Gastroesophageal sphincter (tissue), 3 donors: ENCODE results near the gene DOCK6.

Source experiments
- EP300 ChIP-seq: sonication (generic); formaldehyde crosslinking; IDR thresholded peaks from one replicate; pipeline ENCODE4 v1.6.1; 2017; ENCODE audit warnings: antibody characterized with exemption, mild to moderate bottlenecking
- POLR2A ChIP-seq, 2 donors: fragments of 450-650 bp; IDR thresholded peaks; one replicate each; pipeline ENCODE4 v1.6.1; 2017; ENCODE audit warnings: antibody characterized with exemption in 2 of 2, mild to moderate bottlenecking in 2 of 2, moderate library complexity in 1 of 2
- POLR2AphosphoS5 ChIP-seq: sonication (generic); formaldehyde crosslinking; IDR thresholded peaks from one replicate; pipeline ENCODE4 v1.6.1; 2017; ENCODE audit warnings: antibody characterized with exemption
- TF ChIP-seq, protein P1 (sequence below), 4 experiments: fragments of 200-600 bp in 2 of 4; fragments of 450-650 bp in 2 of 4; sonication (generic) in 1 of 4; IDR thresholded peaks; one replicate each; pipeline ENCODE4 v1.5.1; 2017 to 2019; ENCODE audit warnings: antibody characterized with exemption in 4 of 4, mild to moderate bottlenecking in 2 of 4, moderate library complexity in 2 of 4

DNA sequence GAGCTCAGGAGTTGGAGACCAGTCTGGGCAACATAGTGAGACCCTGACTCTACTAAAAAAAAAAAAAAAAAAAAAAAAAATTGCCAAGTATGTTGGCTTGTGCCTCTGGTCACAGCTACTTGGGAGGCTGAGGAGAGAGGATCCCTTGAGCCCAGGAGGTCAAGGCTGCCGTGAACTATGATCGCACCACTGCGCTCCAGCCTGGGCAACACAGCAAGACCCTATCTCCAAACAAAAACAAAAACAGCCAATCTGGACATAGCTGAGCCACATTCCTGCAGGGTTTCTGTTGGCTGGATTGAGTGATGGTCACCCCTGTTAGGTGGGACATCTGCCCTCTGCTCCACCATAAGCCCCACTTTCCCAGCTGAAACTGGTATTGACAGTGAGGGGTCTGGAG is 36.5 kb downstream of the DOCK6 start:
- no peak for TF ChIP-seq POLR2AphosphoS5
- TF ChIP-seq, protein P1, sequence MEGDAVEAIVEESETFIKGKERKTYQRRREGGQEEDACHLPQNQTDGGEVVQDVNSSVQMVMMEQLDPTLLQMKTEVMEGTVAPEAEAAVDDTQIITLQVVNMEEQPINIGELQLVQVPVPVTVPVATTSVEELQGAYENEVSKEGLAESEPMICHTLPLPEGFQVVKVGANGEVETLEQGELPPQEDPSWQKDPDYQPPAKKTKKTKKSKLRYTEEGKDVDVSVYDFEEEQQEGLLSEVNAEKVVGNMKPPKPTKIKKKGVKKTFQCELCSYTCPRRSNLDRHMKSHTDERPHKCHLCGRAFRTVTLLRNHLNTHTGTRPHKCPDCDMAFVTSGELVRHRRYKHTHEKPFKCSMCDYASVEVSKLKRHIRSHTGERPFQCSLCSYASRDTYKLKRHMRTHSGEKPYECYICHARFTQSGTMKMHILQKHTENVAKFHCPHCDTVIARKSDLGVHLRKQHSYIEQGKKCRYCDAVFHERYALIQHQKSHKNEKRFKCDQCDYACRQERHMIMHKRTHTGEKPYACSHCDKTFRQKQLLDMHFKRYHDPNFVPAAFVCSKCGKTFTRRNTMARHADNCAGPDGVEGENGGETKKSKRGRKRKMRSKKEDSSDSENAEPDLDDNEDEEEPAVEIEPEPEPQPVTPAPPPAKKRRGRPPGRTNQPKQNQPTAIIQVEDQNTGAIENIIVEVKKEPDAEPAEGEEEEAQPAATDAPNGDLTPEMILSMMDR (IDR thresholded peaks at IDR 0.05), result no peak
- TF ChIP-seq POLR2A (IDR thresholded peaks at IDR 0.05), result no peak
- no peak for TF ChIP-seq EP300
